Omental fat pad (tissue), 4 donors: ENCODE results near the gene KCNJ15. TPM values are rescaled to one million over a fixed set of nuclear protein-coding genes. Genes with fewer than 3 reads are reported as not detected.

ENCODE experiments used
- ATAC-seq: fragments of 150-250 bp; one replicate; pipeline ENCODE4 v1.9.1; 2016; ENCODE audit warnings: mild to moderate bottlenecking, moderate library complexity; ENCODE audit not compliant: low FRiP score
- DNase-seq: peaks from one replicate; pipeline ENCODE4 v3.0.0-alpha.2; 2019; ENCODE audit warnings: low spot score
- total RNA-seq, 4 donors: library from RNA; depleted of rRNA; stranded (reverse); fragments of >200 nt; gene quantifications; one replicate each; pipeline ENCODE4 v1.1.0, GENCODE V29; 2016
- TF ChIP-seq, protein P1 (sequence below), 3 donors: fragments of 450-650 bp; IDR thresholded peaks; one replicate each; pipeline ENCODE4 v1.5.1; 2016 to 2017; ENCODE audit warnings: antibody characterized with exemption in 3 of 3, mild to moderate bottlenecking in 3 of 3, moderate library complexity in 2 of 3

KCNJ15 gene
- total RNA-seq, 4 donors from 2014 or later: 1.2 to 12.1 (median 2.7) TPM

DNA sequence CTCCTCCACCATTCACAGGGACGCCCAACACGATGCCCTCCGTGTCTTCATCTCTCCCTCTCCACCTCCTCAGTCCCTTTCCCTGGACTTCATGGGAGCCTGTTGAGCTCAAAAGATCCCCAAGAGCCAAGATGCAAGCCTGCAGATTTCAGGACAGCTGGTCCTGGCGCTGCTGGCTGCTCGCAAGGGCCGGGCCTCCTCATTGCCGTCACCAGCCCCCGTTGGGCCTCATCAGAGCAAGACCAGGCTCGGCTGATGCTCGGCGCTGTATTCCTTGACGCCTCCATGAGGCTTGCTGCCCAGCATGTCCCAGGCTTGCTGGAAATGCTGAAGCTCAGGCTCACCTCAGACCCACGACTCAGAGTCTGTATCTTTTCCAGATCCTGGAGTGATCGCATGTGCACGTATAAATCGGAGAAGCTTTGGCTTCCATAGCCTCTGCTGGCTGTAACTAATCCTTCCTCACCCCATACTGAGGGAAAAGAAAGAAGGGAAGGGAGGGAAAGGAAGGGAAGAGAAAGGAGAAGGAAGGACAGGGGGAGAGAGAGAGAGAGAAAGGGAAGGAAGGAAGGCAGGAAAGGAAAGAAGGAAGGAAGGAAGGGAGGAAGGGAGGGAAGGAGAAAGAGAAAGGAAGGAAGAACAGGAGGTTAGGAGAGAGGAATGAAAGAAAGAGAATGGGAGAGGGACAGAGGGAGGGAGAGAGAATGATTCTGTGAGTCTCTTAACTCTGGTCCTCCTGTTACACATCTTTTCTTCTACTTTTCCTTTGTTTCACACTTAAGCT lies 94.6 kb downstream of the KCNJ15 start:
- ATAC-seq (no peak), DNase-seq (no peak)
- TF ChIP-seq, protein P1, sequence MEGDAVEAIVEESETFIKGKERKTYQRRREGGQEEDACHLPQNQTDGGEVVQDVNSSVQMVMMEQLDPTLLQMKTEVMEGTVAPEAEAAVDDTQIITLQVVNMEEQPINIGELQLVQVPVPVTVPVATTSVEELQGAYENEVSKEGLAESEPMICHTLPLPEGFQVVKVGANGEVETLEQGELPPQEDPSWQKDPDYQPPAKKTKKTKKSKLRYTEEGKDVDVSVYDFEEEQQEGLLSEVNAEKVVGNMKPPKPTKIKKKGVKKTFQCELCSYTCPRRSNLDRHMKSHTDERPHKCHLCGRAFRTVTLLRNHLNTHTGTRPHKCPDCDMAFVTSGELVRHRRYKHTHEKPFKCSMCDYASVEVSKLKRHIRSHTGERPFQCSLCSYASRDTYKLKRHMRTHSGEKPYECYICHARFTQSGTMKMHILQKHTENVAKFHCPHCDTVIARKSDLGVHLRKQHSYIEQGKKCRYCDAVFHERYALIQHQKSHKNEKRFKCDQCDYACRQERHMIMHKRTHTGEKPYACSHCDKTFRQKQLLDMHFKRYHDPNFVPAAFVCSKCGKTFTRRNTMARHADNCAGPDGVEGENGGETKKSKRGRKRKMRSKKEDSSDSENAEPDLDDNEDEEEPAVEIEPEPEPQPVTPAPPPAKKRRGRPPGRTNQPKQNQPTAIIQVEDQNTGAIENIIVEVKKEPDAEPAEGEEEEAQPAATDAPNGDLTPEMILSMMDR (IDR thresholded peaks at IDR 0.05): no peak

DNA sequence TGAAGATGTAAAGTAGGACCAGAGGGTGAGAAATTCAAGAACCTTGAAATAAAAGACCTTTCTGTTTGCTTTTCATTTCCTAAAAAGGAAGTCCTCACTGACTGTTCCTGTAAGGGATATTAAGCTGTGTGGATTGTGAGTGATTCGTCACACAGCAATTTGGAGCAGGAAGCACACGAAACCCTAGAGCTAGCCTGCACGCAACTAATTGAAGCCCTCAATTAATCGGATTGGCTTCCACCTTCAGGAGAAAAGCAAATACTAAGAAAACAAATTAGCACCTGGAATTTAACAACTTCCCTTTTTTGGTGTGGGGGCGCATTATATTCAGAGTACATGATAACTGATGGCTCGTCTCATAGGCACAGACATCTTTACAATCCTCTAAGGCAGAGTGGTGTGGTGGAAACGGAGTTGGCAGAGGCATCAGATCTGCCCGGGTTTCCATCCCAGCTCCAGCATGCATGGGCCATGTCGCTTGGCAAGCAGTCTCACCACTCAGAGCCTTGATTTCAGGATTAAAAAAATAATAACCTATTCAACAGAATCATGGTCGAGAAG lies 95.2 kb downstream of the KCNJ15 start:
- DNase-seq (no peak), ATAC-seq (peak; percentile 42)
- TF ChIP-seq, protein P1 (IDR thresholded peaks at IDR 0.05): no peak

DNA sequence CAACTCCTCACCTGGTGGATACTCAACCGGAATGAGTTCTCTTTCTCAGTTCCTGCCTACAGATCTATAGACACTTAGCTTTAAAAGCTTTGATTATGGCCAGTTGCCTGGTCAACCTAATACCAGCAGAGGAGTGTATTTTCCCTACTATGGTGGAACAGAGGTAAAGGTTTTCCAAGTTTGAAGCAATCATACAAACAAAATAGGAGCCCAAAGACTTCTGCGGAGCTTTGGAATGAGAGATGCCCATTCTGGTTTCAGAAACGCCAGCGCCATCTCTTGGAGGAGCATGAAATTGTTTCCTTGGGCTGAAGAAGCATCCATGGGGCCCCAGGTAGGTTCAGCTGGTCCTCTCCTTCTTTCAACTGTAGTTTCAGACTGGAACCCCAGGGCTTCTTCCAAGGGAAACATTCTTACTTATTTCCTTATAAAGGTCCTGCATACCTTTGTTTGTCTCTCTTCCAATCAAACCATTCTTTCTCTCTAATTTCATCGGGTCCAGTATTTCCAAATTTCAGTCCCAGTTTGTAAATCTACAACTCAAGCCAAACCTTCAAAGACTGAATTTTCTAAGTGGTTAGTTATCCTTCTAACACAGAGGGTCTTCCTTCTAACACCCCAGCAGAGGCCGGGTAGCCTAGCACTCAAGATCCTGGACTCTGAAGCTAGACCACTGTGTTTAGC lies 95.9 kb downstream of the KCNJ15 start:
- DNase-seq (peak; percentile 41), ATAC-seq (peak; percentile 26)
- TF ChIP-seq, protein P1 (IDR thresholded peaks at IDR 0.05): no peak

DNA sequence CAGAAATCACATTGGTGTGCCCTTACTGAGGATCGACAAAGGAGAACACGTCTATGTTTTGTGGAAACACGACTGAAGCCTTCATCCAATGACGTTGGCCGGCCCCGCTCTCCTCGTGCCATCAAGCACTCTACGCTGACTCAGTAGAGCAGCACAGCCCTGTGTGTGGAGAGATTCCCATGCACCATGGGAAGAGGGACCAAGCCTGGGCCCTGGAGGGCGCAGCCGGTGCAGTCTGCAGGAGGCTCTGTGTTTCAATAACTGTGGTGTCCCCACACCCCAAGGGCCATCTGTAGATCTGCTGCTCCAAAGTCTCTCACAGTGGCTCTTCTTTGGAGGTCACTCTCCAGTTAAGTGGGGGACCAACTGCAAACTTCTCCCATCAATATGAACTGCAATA lies 97.4 kb downstream of the KCNJ15 start:
- DNase-seq: no peak
- no peak for ATAC-seq
- TF ChIP-seq, protein P1 (IDR thresholded peaks at IDR 0.05): no peak

DNA sequence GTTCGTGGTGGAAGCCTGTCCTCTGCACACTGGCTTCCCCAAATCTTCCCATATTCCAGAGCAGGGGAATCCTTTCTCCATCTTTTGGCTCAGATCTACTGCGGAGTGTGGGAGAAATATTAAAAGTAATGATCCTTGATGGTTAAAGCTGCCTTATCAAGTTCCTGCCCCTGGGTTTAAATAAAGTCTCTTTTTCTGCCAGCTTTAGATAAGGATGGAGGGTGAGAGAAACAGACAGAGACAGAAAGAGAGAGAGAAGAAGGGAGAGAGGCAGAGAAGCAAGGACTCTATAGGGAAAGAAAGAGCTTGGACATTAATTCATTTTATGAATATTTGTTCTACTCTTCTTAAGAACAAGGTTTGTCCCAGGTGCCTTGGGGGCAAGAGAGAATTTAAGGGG lies 98.0 kb downstream of the KCNJ15 start:
- no peak for DNase-seq
- ATAC-seq: no peak
- TF ChIP-seq, protein P1 (IDR thresholded peaks at IDR 0.05): no peak

DNA sequence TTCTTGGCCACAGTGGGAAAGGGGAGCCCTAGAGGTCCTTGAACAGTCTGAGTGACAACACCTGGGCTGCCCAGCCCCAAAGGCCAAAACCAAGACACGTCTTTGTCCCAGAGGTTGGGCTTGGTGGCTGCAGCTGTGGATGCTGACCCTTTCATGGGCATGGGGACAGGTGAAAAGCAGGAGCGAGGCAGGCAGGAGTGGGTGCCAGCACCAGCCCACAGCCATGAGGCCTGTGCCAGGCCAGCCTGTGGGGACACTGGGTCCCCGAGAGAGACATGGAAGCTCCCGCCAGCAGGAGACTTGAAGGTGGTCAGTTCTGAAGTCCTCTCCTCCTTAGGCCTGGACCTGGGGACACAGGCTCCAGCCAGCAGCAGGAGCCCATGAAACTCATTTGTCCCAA lies 98.6 kb downstream of the KCNJ15 start:
- TF ChIP-seq, protein P1 (IDR thresholded peaks at IDR 0.05): no peak
- no peak for ATAC-seq
- no peak for DNase-seq
